ENCODE data around the gene PRKN.

PRKN gene

DNA sequence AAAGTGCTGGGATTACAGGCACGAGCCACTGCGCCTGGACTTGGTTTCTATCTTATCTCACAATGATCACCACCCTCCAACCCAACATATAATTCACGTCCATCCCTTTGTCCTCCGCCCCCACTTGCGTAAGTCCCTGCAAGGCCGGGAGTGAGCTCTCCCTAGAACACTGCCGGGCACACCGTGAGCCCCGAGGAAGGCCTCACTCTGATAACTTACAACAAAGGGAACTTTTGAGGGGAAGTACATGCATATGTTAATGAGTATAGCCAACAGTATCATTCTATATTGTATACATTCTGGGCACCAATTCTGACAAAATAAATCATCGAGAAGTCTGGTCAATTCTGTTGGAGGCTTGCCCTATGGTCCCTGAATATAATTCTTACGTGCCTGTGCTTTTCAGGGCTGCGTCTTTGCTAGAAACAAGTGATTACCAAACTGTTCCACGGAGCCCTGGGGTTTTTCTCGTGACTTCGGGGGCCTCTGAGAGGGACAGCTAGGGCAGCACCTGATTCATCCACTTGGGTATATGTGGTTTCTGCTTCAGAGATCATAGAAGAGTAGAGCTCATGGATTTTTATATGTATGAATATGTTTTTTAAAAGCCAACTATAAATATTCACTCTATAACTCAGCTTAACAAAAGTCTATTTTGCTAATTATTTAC, 983.9 kb downstream of the PRKN start:
- no peak for DNase-seq

GRCh38 chr6:161740486-161740885, 987.1 kb downstream of the PRKN start:
- no peak for DNase-seq

- no peak for DNase-seq
Measured at GRCh38 chr6:161736781-161737292, 990.7 kb downstream of the PRKN start.

- no peak for DNase-seq
Measured at GRCh38 chr6:161736326-161736725, 991.2 kb downstream of the PRKN start.

GRCh38 chr6:161732594-161732993, 995.0 kb downstream of the PRKN start:
- no peak for DNase-seq

- DNase-seq = no peak
Measured at GRCh38 chr6:161727083-161727833, 1000.3 kb downstream of the PRKN start.

- DNase-seq = no peak
Measured at GRCh38 chr6:161722394-161722793, 1005.2 kb downstream of the PRKN start.

- no peak for DNase-seq
Measured at GRCh38 chr6:161721511-161721910, 1006.1 kb downstream of the PRKN start.

- DNase-seq = no peak
Measured at GRCh38 chr6:161716176-161716575, 1011.4 kb downstream of the PRKN start.

DNA sequence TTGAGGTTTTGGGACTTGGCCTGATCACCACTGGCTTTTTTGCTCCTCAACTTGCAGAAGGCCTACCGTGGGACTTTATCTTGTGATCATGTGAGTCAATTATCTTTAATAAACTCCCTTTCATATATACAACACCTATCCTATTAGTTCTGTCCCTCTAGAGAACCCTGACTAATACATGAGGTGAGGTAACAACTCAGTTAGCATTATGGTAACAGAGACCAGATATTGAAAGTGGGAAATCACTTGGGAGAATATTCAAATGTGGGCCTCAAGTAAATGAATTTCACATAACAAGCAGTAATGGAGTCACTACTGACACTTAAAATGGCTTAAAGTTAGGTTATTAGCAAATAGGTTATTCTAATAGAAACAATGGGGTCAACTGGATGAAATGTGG, 1015.6 kb downstream of the PRKN start:
- DNase-seq = no peak

- DNase-seq = no peak
Measured at GRCh38 chr6:161711515-161711914, 1016.1 kb downstream of the PRKN start.

GRCh38 chr6:161710698-161711097, 1016.9 kb downstream of the PRKN start:
- no peak for DNase-seq

- no peak for DNase-seq
Measured at GRCh38 chr6:161701056-161701455, 1026.5 kb downstream of the PRKN start.

- DNase-seq = no peak
Measured at GRCh38 chr6:161696801-161697200, 1030.8 kb downstream of the PRKN start.

DNA sequence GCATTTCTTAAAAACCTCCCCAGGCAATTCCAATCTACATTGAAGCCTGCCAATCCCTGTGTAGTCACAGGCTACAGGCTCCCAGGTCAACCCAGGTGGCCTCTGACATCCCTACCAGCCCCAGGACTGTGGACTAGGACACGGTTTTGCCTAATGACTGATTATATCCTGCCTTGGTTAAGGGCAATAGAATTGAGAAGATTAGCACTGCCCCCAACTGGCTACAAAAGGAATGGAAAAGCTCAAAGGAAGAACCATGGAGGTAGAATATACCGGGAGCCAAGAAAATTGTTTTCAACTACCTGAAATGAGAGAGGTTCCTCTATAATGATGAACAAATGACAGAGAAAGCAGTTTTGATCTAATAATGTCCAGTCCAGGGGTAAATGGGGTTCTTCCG, 1032.6 kb downstream of the PRKN start:
- DNase-seq = peak in 1 of 2 experiments; percentile 3

DNA sequence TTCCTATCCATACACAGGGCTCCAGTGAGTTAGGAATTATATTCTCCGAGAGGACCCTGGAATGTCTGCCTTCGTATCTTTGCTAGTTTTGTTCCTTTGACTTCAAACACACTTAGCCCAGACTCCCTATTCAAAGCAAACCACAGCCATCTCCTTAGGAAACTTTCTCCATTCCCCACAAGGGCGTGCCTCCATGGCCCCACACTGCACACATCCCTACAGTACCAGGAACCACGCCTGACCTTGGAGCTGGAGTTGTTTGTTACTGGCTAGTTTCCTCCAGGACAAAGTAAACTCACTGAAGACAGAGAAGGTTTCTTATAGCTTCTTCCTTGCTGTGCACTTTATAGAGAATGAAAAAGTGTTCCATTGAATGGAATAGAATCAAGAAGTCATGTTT, 1040.9 kb downstream of the PRKN start:
- no peak for DNase-seq

- DNase-seq = no peak
Measured at GRCh38 chr6:161684731-161685475, 1042.7 kb downstream of the PRKN start.

DNA sequence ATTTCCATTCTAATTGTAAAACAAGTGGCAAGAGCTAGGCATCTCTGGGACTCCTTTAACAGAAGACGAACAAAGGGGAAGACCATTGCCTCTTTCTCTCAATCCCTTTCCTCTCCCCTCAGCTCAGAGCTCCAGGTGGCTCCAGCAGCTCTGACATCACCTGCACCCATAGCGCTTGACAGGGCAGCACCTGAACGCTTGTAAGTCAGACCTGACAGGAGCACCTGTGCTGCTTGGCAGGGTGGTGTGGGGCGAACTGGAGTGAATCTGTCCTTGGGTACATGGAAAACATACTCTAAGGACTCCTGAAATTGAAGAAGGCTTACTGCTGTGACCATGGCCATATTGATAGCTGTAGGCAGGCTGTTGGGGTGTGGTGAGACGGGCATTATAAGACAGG, 1044.2 kb downstream of the PRKN start:
- no peak for DNase-seq

- no peak for DNase-seq
Measured at GRCh38 chr6:161682982-161683381, 1044.6 kb downstream of the PRKN start.

DNA sequence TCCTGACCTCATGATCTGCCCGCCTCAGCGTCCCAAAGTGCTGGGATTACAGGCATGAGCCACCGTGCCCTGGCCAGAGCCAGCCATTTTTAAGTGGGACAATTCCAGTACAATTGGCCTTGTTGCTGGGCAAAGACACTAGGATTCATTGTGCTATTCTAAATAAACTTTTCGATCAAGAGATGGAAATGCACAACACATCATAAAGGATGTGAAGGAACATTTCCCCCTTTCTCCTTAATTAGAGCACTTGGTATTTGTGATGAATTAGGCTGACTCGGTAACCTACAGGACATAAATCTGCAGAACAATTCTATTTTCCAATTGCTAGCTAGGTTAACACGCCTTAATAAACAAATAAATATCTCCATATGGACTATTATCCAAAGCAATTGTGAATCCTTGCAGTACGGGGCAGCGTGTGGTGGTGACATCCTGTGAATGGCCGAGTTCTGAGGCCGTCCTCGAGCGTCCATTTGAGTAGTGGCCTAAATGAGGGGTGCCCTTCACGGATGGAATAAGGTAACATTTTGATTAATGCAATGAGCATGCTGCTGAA, 1047.5 kb downstream of the PRKN start:
- DNase-seq = no peak

GRCh38 chr6:161677188-161677587, 1050.4 kb downstream of the PRKN start:
- DNase-seq = no peak

DNA sequence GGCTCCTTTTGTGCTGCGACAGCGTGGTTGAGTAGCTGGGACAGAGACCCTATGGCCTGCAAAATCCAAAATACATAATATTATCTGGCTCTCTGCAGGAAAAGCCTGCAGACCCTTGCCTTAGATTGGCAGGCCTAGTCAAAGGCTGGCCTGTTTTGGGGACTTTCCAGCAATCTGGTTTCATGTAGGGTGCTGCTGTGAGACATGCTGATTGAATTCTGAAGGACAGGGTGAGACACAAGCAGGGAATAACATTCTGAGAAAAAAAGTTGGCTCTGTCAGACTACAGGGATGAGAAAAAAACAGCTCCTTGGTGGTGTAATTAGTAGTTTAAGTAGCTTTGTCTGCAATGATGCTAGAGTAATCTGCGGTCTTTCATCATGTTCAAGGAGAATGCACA, 1051.0 kb downstream of the PRKN start:
- DNase-seq = no peak

DNA sequence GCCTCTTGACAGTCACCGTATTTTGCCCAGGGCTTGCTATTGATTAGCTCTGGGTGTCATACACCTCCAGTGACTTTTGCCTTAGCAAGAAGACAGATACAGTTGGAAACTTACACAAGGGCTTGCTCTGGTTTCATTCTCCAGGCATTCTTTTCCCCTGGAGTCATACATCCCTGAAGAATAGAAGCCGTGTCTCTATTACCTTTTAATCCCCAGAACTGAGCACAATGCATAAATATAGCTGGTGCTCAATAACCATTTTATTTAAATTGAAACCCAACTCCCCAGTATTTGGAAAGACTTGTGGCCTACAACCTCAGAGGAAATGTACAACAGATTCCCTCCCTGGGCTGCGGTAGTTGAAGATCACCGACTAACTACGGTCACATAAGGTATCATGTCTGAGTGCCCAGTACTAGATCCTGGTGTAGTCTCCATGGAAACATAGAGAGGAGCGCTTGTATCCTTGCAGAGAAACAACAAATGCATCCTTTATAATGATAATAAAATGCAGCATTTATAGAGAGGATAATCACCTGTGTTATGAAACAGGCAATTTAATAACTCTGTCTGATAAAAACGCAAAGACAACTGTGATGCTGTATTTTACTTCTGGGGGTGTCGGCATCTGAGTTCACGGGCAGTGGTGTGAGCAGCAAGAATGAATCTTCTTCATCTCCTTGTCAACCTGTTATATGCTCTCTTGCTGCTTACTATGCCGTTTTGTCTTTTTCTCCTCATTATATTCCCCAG, 1052.5 kb downstream of the PRKN start:
- DNase-seq = no peak

Data from NCI-H446 (cell line).